22Rv1 (cell line): ENCODE results near the gene RAX2.

ENCODE experiments used
- H3K27ac ChIP-seq: fragments of 450-650 bp; 2 replicates; pipeline ENCODE4 v1.5.1; 2017
- CTCF ChIP-seq: fragments of 450-650 bp; IDR thresholded peaks from 2 replicates; pipeline ENCODE4 v1.5.1; 2017; ENCODE audit warnings: mild to moderate bottlenecking
- ZFX ChIP-seq: fragments of 450-650 bp; IDR thresholded peaks from 2 replicates; pipeline ENCODE4 v1.6.1; 2017; ENCODE audit warnings: antibody characterized with exemption, borderline replicate concordance

RAX2 gene

GRCh38 chr19:3781603-3782002, 9.6 kb upstream of the RAX2 start:
- TF ChIP-seq ZFX (no peak), CTCF (no peak)

GRCh38 chr19:3780786-3781304, 8.8 kb upstream of the RAX2 start:
- no peak overlapping the region for H3K27ac ChIP-seq

More at GRCh38 chr19:3781603-3782002, 9.6 kb upstream of the RAX2 start:
- H3K27ac ChIP-seq: no peak overlapping the region

GRCh38 chr19:3778899-3779723, 7.1 kb upstream of the RAX2 start:
- no peak for TF ChIP-seq ZFX
- TF ChIP-seq CTCF: no peak
- H3K27ac ChIP-seq: no peak overlapping the region

More at GRCh38 chr19:3780786-3781304, 8.8 kb upstream of the RAX2 start:
- TF ChIP-seq ZFX: no peak
- TF ChIP-seq CTCF: no peak

- H3K27ac ChIP-seq: no peak overlapping the region
- TF ChIP-seq CTCF: no peak
- TF ChIP-seq ZFX: no peak
These were observed 6.3 kb upstream of the RAX2 start for GRCh38 chr19:3778104-3778867.

- no peak overlapping the region for H3K27ac ChIP-seq
- no peak for TF ChIP-seq CTCF
- TF ChIP-seq ZFX: no peak
These were observed 4.5 kb upstream of the RAX2 start for GRCh38 chr19:3776479-3777040.

- no peak overlapping the region for H3K27ac ChIP-seq
These were observed 3.8 kb upstream of the RAX2 start for GRCh38 chr19:3775831-3776230.

More at GRCh38 chr19:3775831-3776230, 3.8 kb upstream of the RAX2 start:
- no peak for TF ChIP-seq CTCF
- no peak for TF ChIP-seq ZFX
